ENCODE data around the gene CTR9.

- TF ChIP-seq CTCF (IDR thresholded peaks at IDR 0.05) (no peak), POLR2A (IDR thresholded peaks at IDR 0.05) (no peak)
These were observed 49.1 kb upstream of the CTR9 start for GRCh38 chr11:10701982-10702381.
